T-helper 22 cell (primary cell): ENCODE measurements around the gene MED13L.

ENCODE experiments used
- DNase-seq: peaks from one replicate; pipeline ENCODE4 v3.0.0-alpha.2; 2020; ENCODE audit warnings: low read depth

MED13L gene

DNA sequence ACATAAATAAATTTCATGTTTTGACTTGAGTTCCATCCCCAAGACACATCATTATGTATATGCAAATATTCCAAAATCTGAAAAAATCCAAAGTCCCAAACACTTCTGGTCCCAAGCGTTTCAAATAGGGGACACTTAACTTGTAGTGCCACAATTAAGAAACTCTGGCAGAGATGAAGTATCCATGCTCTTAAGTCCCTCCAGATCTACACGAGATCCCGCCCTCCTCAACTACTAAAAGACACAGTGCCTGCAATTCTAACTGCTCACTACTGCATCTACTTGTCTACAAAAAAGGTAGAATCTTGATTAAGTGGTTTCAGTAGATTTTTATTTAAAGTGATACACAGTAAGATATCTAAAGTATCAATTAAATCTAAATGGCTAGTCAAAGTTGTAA, 97.0 kb downstream of the MED13L start:
- DNase-seq: no peak

DNA sequence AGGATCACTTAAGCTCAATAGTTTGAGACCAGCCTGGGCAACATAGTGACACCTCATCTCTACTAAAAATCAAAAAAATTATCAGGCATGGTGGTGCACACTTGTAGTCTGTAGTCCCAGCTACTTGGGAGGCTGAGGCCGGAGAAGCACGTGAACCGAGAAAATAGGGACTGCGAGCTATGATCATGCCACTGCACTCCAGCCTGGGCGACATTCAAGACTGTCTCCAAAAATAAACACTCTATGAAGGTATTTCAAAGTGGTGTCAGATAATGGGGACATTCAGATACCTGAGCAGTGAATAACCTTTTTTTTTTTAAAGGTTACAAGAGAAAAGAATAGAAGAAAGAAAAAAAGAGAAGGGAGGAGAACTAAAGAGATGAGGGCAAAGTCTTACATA, 98.1 kb downstream of the MED13L start:
- no peak for DNase-seq

DNA sequence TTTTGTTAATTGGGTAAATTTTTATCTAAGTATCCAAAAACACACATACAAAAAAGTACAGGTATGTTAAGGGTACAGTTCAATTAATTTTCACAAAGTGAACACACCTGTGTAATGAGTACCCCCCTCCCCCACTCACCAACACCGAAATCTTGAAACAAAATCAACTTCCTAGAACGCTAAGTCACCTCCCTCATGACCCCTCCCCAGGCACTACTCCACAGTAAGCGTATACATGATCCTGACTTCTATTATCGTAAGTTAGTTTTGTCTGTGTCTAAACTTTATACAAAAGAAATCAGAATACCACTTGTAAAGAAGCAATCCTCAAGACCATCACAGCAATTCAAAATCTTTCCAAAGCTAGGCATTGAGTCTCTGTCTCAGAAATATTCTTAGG, 100.5 kb downstream of the MED13L start:
- no peak for DNase-seq

GRCh38 chr12:116174904-116175303, 102.6 kb downstream of the MED13L start:
- no peak for DNase-seq

GRCh38 chr12:116174006-116174405, 103.5 kb downstream of the MED13L start:
- no peak for DNase-seq

DNA sequence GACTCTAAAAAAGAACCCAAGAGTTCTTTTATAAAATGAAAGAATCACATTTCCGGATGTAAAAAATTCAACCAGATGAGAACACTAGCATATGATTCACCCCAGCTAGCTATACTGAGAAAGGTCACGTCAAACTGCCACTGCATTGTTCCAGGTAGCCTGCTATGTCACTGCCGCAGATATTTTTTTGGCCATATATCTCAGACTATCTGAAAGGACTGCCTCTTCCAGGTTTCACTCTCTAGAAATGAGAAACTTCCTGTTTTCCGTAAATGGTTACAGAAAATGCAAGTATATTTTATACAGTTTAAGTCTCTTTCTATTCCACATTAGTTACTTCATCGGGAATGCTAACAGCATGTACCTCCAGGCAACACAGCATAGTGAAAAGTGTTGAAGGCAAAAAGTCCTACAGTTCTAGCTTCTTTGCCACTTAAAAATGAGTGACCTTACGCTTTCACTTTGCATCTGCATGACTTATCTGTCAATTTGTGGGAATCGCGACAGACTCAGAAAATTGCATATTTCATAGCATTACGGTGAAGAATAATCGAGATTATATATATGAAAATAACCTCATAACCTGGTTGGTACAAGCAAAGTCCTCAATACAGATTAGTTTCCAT, 105.2 kb downstream of the MED13L start:
- no peak for DNase-seq

- DNase-seq: no peak
These were observed 105.9 kb downstream of the MED13L start for GRCh38 chr12:116171549-116171948.

- no peak for DNase-seq
These were observed 108.4 kb downstream of the MED13L start for GRCh38 chr12:116169071-116169470.

DNA sequence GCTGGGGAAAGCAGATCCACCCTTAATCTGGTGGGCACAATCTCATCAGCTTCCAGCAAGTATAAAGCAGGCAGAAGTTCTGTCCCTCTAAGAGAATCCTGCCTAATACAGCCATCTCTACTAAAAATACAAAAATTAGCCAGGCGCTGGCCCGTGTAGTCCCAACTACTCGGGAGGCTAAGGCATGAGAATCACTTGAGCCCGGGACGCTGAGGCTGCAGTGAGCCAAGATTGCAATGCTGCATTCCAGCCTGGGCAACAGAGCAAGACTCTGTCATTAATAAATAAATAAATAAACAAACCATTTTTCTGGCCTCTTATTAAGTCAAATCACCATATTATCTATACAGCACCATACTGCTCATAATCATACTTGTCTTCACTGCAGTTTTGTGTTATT, 111.2 kb downstream of the MED13L start:
- DNase-seq: no peak

- DNase-seq: no peak
These were observed 112.5 kb downstream of the MED13L start for GRCh38 chr12:116165036-116165425.

- no peak for DNase-seq
These were observed 113.0 kb downstream of the MED13L start for GRCh38 chr12:116164250-116165035.

GRCh38 chr12:116162071-116162470, 115.4 kb downstream of the MED13L start:
- DNase-seq: no peak

GRCh38 chr12:116161588-116161987, 115.9 kb downstream of the MED13L start:
- no peak for DNase-seq

DNA sequence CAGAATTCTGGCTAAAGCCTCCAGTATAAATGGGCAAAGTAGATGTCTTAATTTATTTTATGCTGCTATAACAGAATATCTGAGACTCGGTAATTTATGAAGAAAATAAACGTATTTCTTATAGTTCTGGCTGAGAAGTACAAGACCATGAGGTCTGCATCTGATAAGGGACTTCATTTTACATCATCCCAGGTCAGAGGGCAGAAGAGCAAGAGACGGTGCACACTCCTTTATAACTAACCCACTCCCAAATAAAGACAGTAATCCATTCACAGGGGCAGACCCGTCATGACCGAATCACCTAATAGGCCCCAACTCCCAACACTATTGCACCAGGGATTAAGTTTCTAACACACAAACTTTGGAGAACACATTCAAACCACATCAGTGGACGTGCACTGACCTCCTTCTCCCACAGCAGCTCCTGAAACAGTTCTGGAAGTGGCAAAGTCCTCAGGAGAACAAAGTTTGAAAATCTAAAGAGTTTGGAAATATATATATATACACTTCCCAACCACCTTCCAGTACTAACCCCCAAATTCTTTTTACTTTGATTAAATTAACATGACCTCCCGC, 116.5 kb downstream of the MED13L start:
- no peak for DNase-seq

DNA sequence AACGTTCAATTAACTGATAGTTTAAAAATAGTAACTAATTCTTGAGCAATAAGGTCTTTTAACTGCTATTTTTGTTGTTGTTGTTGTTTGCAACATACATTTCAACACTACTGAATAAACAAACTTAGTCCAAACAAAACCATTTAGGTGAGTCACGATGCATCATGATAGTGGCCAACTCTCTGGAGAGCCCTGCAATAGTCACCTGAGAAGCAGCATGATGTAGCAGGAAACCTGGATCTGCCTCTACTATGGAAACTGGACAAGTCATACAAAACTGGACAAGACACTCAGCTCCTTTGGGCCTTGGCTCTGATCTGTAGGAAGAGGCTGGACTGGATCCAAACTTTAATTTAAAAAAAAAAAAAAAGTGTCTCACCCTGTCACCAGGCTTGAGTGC, 117.3 kb downstream of the MED13L start:
- DNase-seq: no peak

- DNase-seq: no peak
These were observed 117.8 kb downstream of the MED13L start for GRCh38 chr12:116159593-116160200.

- DNase-seq: no peak
These were observed 118.3 kb downstream of the MED13L start for GRCh38 chr12:116159175-116159574.

GRCh38 chr12:116157845-116158267, 119.6 kb downstream of the MED13L start:
- no peak for DNase-seq

GRCh38 chr12:116156614-116157013, 120.9 kb downstream of the MED13L start:
- no peak for DNase-seq

DNA sequence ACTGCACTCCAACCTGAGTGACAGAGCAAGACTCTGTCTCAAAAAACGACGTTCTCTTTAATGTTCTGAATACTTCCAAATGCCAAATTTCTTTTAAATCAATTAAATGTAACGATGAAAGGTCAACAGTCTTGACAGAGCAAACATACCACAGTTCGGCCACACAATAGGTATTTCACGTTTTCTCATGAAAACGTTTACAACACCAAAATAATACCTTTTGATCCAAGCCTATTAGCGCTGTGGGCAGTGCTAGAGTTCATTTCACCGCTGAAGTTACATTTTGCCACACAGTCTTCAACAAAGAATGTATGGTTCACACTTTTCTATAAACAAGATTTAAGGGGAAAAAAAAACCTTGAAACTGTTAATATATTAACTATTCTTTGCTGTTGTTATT, 122.1 kb downstream of the MED13L start:
- DNase-seq: no peak

GRCh38 chr12:116153983-116154382, 123.5 kb downstream of the MED13L start:
- DNase-seq: no peak

DNA sequence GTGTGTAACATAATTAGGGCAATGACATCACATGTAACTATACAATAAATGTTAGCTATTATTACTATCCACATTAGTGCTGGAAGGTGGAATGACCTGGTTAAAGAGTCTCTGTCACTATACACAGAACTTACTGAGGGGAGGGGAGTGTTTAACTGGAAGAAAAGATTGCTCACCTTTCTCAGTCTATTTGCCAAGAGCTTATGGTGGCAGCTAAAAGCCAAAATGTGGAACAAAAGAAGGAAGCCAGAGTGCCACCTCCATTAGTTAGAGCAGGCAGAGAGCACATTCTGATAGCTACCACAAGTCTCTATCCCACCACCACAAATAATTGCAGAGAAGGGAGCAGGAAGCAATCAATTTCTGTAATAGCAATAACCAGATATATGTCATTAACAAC, 124.4 kb downstream of the MED13L start:
- no peak for DNase-seq

- no peak for DNase-seq
These were observed 125.2 kb downstream of the MED13L start for GRCh38 chr12:116152268-116152667.
